Measurements from ENCODE around the gene HCFC1. TPM values are rescaled to one million over a fixed set of nuclear protein-coding genes. Genes with fewer than 3 reads are reported as not detected.

HCFC1 gene
- total and polyA plus RNA-seq, 9 of the 15 experiments (the other 6 are each of a cell fraction or from before 2014, with no cell fraction given): 2.8 to 133 (median 17.1) TPM

DNA sequence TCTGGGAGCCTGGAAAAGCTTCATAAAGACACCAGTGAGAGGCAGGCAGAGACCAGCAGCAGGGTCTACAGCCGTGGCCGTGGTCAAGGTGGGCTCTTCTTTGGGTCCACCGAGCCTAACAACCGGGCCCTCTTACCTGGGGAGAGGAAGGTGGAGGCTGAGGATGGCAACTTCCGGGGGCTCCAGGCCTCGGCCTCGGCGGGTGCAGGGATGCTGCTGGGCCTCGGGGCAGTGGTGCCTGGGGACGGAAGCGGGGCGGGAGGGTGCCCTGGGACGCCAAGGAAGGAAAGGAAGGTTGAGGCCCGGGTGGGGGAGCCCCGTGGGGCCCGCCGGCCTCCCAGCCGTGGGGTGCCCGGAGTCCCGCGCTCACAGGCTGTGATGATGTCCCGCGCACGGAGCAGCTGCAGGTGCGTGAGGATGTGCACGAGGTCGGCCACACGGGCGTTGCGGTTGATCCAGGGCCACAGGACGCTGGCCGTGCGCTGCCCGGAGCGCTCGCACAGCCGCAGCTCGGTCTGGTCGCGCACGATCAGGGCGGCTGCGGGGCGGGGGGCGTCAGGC is 47.5 kb upstream of the HCFC1 start:
- DNase-seq (ENCODE audit: extremely low read depth in 1 of 4, low spot score in 3 of 4): peak; percentile 19 to 56 (median 42)
- Histone ChIP-seq H4K20me1 (replicated peaks; ENCODE audit: control insufficient read depth, insufficient read depth, low read length) (no peaks in the 10 kb centered on the region; the same call in 1 of the 2 replicates), H3K36me3 (ENCODE audit: control insufficient read depth, insufficient read depth, low read length) (peaks cover 51% of the 10 kb centered on the region), H2AFZ (ENCODE audit: low read depth, low read length) (no peak overlapping the region), H3K4me3 (peak overlapping the region; percentile 81), H3K27ac (ENCODE audit: extremely low read depth, low read depth, low read length) (peak overlapping the region; percentile 93), H3K9me1 (ENCODE audit: control insufficient read depth, insufficient read depth, low read length) (no peaks in the 10 kb centered on the region), H3K4me1 (replicated peaks in 1 of 2; ENCODE audit: control insufficient read depth in 2 of 2, insufficient read depth in 2 of 2, low read length in 2 of 2) (peaks cover 21 to 80% of the 10 kb centered on the region in 2 experiments), H3K4me2 (ENCODE audit: insufficient read depth, low read length) (peak overlapping the region; percentile 92), H3K9me3 (replicated peaks; ENCODE audit: control insufficient read depth, insufficient read depth, low read depth, low read length) (no peaks in the 10 kb centered on the region), H3K79me2 (ENCODE audit: control insufficient read depth, insufficient read depth, low read length) (peaks cover 59% of the 10 kb centered on the region), H3K27me3 (ENCODE audit: control insufficient read depth in 2 of 2, insufficient read depth in 2 of 2, low read length in 2 of 2) (no peaks in the 10 kb centered on the region), H3K9ac (ENCODE audit: insufficient read depth in 1 of 2, low read depth in 2 of 2, low read length in 2 of 2) (peak overlapping the region; percentile 93 to 99)
- no peak for FAIRE-seq
- intact Hi-C loops (cut with micrococcal nuclease) (no loop called here), in situ Hi-C loops (cut with MboI) (no loop called here)
- whole genome bisulfite sequencing (ENCODE audit: insufficient coverage, low coverage, missing lambda C conversion rate): no CpG with 5 or more reads among the region's 45 CpGs
- BruUV-seq (replicated peaks): no TSS peak
- CTCF ChIA-PET (ENCODE audit: low intra/inter-chr PET ratio): interaction anchor here (0.6 to 0.7 kb wide), 2 partner anchors 44 to 284 kb away, joined by 3 to 5 read pairs; no protein-coding TSS in a partner anchor
- peak; percentile 12 for ATAC-seq
- POLR2A ChIA-PET: interaction anchor here (0.6 to 2.1 kb wide), 8 partner anchors 8 to 74 kb away, joined by 3 to 11 read pairs (median 4); partner anchors contain the start of gene HCFC1
- no peak for TF ChIP-seq FOXA1 (IDR thresholded peaks at IDR 0.05; ENCODE audit: borderline replicate concordance)
- TF ChIP-seq RBFOX2 (IDR thresholded peaks at IDR 0.05; ENCODE audit: low read depth, low read length): peak; percentile 33; the same call in 1 of the 2 replicates
- TF ChIP-seq ZFX (CRISPR knock-in tag; IDR thresholded peaks at IDR 0.05): peak; percentile 54
- TF ChIP-seq EP400 (IDR thresholded peaks at IDR 0.05): peak; percentile 29; the same call in 1 of the 2 replicates
- TF ChIP-seq, protein P1, sequence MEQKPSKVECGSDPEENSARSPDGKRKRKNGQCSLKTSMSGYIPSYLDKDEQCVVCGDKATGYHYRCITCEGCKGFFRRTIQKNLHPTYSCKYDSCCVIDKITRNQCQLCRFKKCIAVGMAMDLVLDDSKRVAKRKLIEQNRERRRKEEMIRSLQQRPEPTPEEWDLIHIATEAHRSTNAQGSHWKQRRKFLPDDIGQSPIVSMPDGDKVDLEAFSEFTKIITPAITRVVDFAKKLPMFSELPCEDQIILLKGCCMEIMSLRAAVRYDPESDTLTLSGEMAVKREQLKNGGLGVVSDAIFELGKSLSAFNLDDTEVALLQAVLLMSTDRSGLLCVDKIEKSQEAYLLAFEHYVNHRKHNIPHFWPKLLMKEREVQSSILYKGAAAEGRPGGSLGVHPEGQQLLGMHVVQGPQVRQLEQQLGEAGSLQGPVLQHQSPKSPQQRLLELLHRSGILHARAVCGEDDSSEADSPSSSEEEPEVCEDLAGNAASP (IDR thresholded peaks at IDR 0.05): no peak
- TF ChIP-seq NFIC (IDR thresholded peaks at IDR 0.05): no peak
- TF ChIP-seq MAX (CRISPR knock-in tag; IDR thresholded peaks at IDR 0.05): peak; percentile 40; the same call in 1 of the 2 replicates
- no peak for TF ChIP-seq HCFC1 (IDR thresholded peaks at IDR 0.05; ENCODE audit: low read depth, low read length)
- TF ChIP-seq ZNF695 (CRISPR knock-in tag; IDR thresholded peaks at IDR 0.05): no peak
- TF ChIP-seq NELFE (IDR thresholded peaks at IDR 0.05; ENCODE audit: insufficient read depth, insufficient read length): no peak
- TF ChIP-seq HNRNPLL (IDR thresholded peaks at IDR 0.05; ENCODE audit: low read depth, low read length, poor library complexity, severe bottlenecking): no peak
- peak; percentile 0 for TF ChIP-seq TAF1 (IDR thresholded peaks at IDR 0.05; ENCODE audit: control insufficient read depth, extremely low read depth, insufficient read depth, low read length, severe bottlenecking)
- TF ChIP-seq USF2 (CRISPR knock-in tag; IDR thresholded peaks at IDR 0.05): no peak
- 0 out of 2 replicates have a peak, but pooled peaks have one; percentile 42 for TF ChIP-seq ZBTB1 (CRISPR knock-in tag; IDR thresholded peaks at IDR 0.05; ENCODE audit: borderline replicate concordance, low read depth)
- TF ChIP-seq NRF1 (conservative IDR thresholded peaks at IDR 0.05 in 1 of 2, IDR thresholded peaks at IDR 0.05 in 1 of 2): peak in 1 of 2 experiments; percentile 41; a peak in 2 of 4 replicates
- no peak for TF ChIP-seq OTX1 (CRISPR knock-in tag; IDR thresholded peaks at IDR 0.05)
